HCT116 (cell line): Measurements from ENCODE around the gene TMEM238. TPM values are rescaled to one million over a fixed set of nuclear protein-coding genes. Genes with fewer than 3 reads are reported as not detected.

Experiments
- ATAC-seq: fragments of 200-7000 bp; cut with Tn5 transposase; 2 replicates; pipeline ENCODE4 v1.9.1; 2020; ENCODE audit warnings: mild to moderate bottlenecking, moderate library complexity
- BruUV-seq: library from RNA; stranded (reverse); fragments of 400-500 nt; replicated peaks from 2 replicates; lab custom pipeline; 2021; lab: Mats Ljungman, UMichigan
- CTCF ChIA-PET: fragments of 300-600 bp; sonication (Branson Sonifier 250); formaldehyde crosslinking; loops from one replicate; lab custom pipeline; 2021; ENCODE audit warnings: antibody characterized with exemption; lab: Charles Lee
- POLR2A ChIA-PET: fragments of 300-600, 350-600 bp; sonication (Branson Sonifier 250); formaldehyde crosslinking; loops from one replicate; lab custom pipeline; 2021; ENCODE audit warnings: antibody characterized with exemption; lab: Charles Lee
- RAD21 ChIA-PET, 2 experiments: fragments of 300-600 bp; sonication (Branson Sonifier 250); formaldehyde crosslinking; loops; one replicate each; lab custom pipeline; 2023; ENCODE audit warnings: low total read pairs in 2 of 2; ENCODE audit not compliant: uncharacterized antibody in 2 of 2, unreplicated experiment in 2 of 2, low non-redundant PET in 1 of 2; lab: Charles Lee
- DNase-seq: peaks from one replicate; pipeline ENCODE4 v3.0.0-alpha.2; 2010; ENCODE audit warnings: low read depth, low spot score
- H2AFZ ChIP-seq: fragments of 200-600 bp; shearing (Covaris generic), sonication (generic); 2 replicates; pipeline ENCODE4 v1.6.1; 2017; ENCODE audit warnings: low read depth, mixed run types, mixed read lengths, antibody characterized with exemption, low read length; ENCODE audit not compliant: poor library complexity, severe bottlenecking
- H3K27ac ChIP-seq: 2 replicates; pipeline ENCODE4 v1.5.1; 2012; ENCODE audit warnings: low read depth, low read length
- H3K27me3 ChIP-seq: fragments of 200-600 bp; sonication (generic); 2 replicates; pipeline ENCODE4 v1.6.1; 2016; ENCODE audit warnings: mixed run types, low read length, mixed read lengths; ENCODE audit not compliant: insufficient read depth
- H3K36me3 ChIP-seq, 2 experiments: fragments of 200-500 bp in 1 of 2; fragments of 200-600 bp in 1 of 2; sonication (Bioruptor generic) in 1 of 2; sonication (generic) in 1 of 2; 2 replicates each; pipeline versions ENCODE4 v1.5.1 to v1.6.1; 2014 to 2016; ENCODE audit warnings: low read length in 2 of 2, inconsistent platforms in 1 of 2, mixed read lengths in 1 of 2, mixed run types in 1 of 2; ENCODE audit not compliant: insufficient read depth in 2 of 2, control insufficient read depth in 1 of 2
- H3K4me1 ChIP-seq, 2 experiments: fragments of 200-600 bp in 1 of 2; sonication (generic) in 1 of 2; 2 replicates each; pipeline versions ENCODE4 v1.5.1 to v1.6.1; 2012 to 2017; ENCODE audit warnings: low read length in 2 of 2, inconsistent platforms in 1 of 2, mild to moderate bottlenecking in 1 of 2, mixed read lengths in 1 of 2, mixed run types in 1 of 2, moderate library complexity in 1 of 2; ENCODE audit not compliant: insufficient read depth in 2 of 2, control insufficient read depth in 1 of 2
- H3K4me2 ChIP-seq: fragments of 200-600 bp; sonication (generic); 2 replicates; pipeline ENCODE4 v1.6.1; 2017; ENCODE audit warnings: mixed run types, low read length, mixed read lengths
- H3K4me3 ChIP-seq, 2 experiments: fragments of 200-600 bp in 1 of 2; sonication (generic) in 1 of 2; replicated peaks in 1 of 2; 2 replicates each; pipeline ENCODE4 v1.5.1; 2011 to 2016; ENCODE audit warnings: low read length in 2 of 2, control low read depth in 1 of 2, low read depth in 1 of 2, mild to moderate bottlenecking in 1 of 2, mixed read lengths in 1 of 2, mixed run types in 1 of 2
- H3K79me2 ChIP-seq: fragments of 200-600 bp; sonication (generic); 2 replicates; pipeline ENCODE4 v1.6.1; 2017; ENCODE audit warnings: mild to moderate bottlenecking, mixed run types, low read length, moderate library complexity, mixed read lengths; ENCODE audit not compliant: insufficient read depth
- H3K9ac ChIP-seq: fragments of 200-600 bp; sonication (generic); 2 replicates; pipeline ENCODE4 v1.6.1; 2016; ENCODE audit warnings: low read length, mixed read lengths
- H3K9me2 ChIP-seq: fragments of 200-600 bp; sonication (generic), shearing (Covaris generic); 2 replicates; pipeline ENCODE4 v1.6.1; 2017; ENCODE audit warnings: mixed run types, mild to moderate bottlenecking, moderate library complexity; ENCODE audit not compliant: insufficient read depth
- H3K9me3 ChIP-seq, 2 experiments: fragments of 200-500 bp in 1 of 2; fragments of 200-600 bp in 1 of 2; sonication (Bioruptor generic) in 1 of 2; sonication (generic) in 1 of 2; 2 replicates each; pipeline ENCODE4 v1.6.1; 2014 to 2017; ENCODE audit warnings: low read length in 2 of 2, mixed read lengths in 2 of 2, inconsistent platforms in 1 of 2, low read depth in 1 of 2, mild to moderate bottlenecking in 1 of 2, mixed run types in 1 of 2, moderate library complexity in 1 of 2; ENCODE audit not compliant: control insufficient read depth in 1 of 2, insufficient read depth in 1 of 2
- H4K20me1 ChIP-seq: fragments of 200-600 bp; sonication (generic), shearing (Covaris generic); 2 replicates; pipeline ENCODE4 v1.6.1; 2017; ENCODE audit warnings: mixed run types, mild to moderate bottlenecking, moderate library complexity; ENCODE audit not compliant: insufficient read depth
- CEBPB ChIP-seq: IDR thresholded peaks from 2 replicates; pipeline ENCODE4 v1.6.1; 2012; ENCODE audit warnings: low read depth
- EGR1 ChIP-seq: IDR thresholded peaks from 2 replicates; pipeline ENCODE4 v1.6.1; 2012; ENCODE audit warnings: low read depth
- ELF1 ChIP-seq: IDR thresholded peaks from 2 replicates; pipeline ENCODE4 v1.6.1; 2012; ENCODE audit warnings: low read depth, borderline replicate concordance
- EZH2phosphoT487 ChIP-seq: fragments of 200-600 bp; IDR thresholded peaks from 2 replicates; pipeline ENCODE4 v1.6.1; 2018; ENCODE audit warnings: antibody characterized with exemption, borderline replicate concordance
- RAD21 ChIP-seq: IDR thresholded peaks from 2 replicates; pipeline ENCODE4 v1.6.1; 2012; ENCODE audit warnings: low read depth, mild to moderate bottlenecking
- SIN3A ChIP-seq: IDR thresholded peaks from 2 replicates; pipeline ENCODE4 v1.6.1; 2012; ENCODE audit warnings: low read depth
- SRF ChIP-seq: IDR thresholded peaks from 2 replicates; pipeline ENCODE4 v1.6.1; 2012; ENCODE audit warnings: low read depth
- TCF7L2 ChIP-seq: IDR thresholded peaks from 2 replicates; pipeline ENCODE4 v1.7.0; 2011; ENCODE audit warnings: borderline replicate concordance, inconsistent platforms; ENCODE audit not compliant: insufficient read depth, insufficient read length; ENCODE audit errors: extremely low read depth
- intact Hi-C: fragments of 100-400 bp; cut with micrococcal nuclease; formaldehyde crosslinking; loops from 2 replicates; pipeline ENCODE4 v1.10.0; 2022
- total RNA-seq: library from RNA; stranded (reverse); gene quantifications from one replicate; pipeline ENCODE4 v1.2.1, GENCODE V29; 2021; ENCODE audit not compliant: unreplicated experiment
- TF ChIP-seq, protein P1 (sequence below): IDR thresholded peaks from 2 replicates; pipeline ENCODE4 v1.6.1; 2012; ENCODE audit warnings: low read depth
- TF ChIP-seq, protein P2 (sequence below): IDR thresholded peaks from 2 replicates; pipeline ENCODE4 v1.6.1; 2012

Gene TMEM238
- total RNA-seq, 1 experiment from 2014 or later, result 21.0 TPM

DNA sequence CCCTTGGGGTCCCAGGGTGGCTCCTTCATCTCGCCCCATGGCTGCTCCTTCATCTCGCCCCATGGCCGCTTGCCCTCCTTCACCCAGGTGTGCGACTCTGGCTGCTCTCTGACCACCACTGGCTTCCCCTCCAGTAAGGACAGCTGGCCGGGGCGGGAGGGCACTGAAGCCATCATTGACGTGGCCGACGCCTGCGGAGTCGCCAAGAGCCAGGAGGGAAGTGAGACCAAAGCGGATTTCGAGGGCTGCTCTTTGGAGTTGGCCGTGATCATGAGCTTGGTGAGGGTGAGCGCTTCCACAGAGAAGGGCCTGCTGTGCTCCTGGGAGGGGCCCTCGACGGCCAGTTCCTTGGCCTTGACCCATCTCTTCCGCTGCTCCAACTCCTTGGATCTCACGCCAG, 25.6 kb downstream of the TMEM238 start:
- CTCF ChIA-PET, result no interaction called here
- no peaks in the 10 kb centered on the region for H3K27me3 ChIP-seq

More for the DNA sequence above, 25.6 kb downstream of the TMEM238 start:
- Histone ChIP-seq H3K4me1 (peaks cover 2 to 12% of the 10 kb centered on the region in 2 experiments; a peak in 3 of 4 replicates), H3K9me2 (no peaks in the 10 kb centered on the region), H3K27ac (no peak overlapping the region), H3K9ac (no peak overlapping the region), H3K4me3 (no peak overlapping the region), H3K9me3 (no peaks in the 10 kb centered on the region), H3K36me3 (no peaks in the 10 kb centered on the region), H3K79me2 (no peaks in the 10 kb centered on the region), H4K20me1 (no peaks in the 10 kb centered on the region), H3K4me2 (no peak overlapping the region), H2AFZ (no peak overlapping the region)
- no peak for ATAC-seq
- POLR2A ChIA-PET, result interaction anchor here (0.7 kb wide), 1 partner anchor 655 kb away, joined by 4 read pairs; no protein-coding TSS in a partner anchor
- RAD21 ChIA-PET, result interaction anchor here in 1 of 2 experiments (0.5 kb wide), 1 partner anchor 46 kb away, joined by 4 read pairs; no protein-coding TSS in a partner anchor
- intact Hi-C loops, result no loop called here
- no peak for DNase-seq
- TF ChIP-seq, protein P1, sequence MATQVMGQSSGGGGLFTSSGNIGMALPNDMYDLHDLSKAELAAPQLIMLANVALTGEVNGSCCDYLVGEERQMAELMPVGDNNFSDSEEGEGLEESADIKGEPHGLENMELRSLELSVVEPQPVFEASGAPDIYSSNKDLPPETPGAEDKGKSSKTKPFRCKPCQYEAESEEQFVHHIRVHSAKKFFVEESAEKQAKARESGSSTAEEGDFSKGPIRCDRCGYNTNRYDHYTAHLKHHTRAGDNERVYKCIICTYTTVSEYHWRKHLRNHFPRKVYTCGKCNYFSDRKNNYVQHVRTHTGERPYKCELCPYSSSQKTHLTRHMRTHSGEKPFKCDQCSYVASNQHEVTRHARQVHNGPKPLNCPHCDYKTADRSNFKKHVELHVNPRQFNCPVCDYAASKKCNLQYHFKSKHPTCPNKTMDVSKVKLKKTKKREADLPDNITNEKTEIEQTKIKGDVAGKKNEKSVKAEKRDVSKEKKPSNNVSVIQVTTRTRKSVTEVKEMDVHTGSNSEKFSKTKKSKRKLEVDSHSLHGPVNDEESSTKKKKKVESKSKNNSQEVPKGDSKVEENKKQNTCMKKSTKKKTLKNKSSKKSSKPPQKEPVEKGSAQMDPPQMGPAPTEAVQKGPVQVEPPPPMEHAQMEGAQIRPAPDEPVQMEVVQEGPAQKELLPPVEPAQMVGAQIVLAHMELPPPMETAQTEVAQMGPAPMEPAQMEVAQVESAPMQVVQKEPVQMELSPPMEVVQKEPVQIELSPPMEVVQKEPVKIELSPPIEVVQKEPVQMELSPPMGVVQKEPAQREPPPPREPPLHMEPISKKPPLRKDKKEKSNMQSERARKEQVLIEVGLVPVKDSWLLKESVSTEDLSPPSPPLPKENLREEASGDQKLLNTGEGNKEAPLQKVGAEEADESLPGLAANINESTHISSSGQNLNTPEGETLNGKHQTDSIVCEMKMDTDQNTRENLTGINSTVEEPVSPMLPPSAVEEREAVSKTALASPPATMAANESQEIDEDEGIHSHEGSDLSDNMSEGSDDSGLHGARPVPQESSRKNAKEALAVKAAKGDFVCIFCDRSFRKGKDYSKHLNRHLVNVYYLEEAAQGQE, result no peak
- TF ChIP-seq RAD21, result no peak
- TF ChIP-seq EGR1, result no peak
- TF ChIP-seq ELF1, result no peak
- no peak for TF ChIP-seq SRF
- TF ChIP-seq CEBPB, result no peak
- no peak for TF ChIP-seq EZH2phosphoT487
- TF ChIP-seq SIN3A, result no peak
- TF ChIP-seq, protein P2, sequence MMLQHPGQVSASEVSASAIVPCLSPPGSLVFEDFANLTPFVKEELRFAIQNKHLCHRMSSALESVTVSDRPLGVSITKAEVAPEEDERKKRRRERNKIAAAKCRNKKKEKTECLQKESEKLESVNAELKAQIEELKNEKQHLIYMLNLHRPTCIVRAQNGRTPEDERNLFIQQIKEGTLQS, result no peak
- no peak for TF ChIP-seq TCF7L2
- no TSS peak for BruUV-seq
